ENCODE results near the gene SCNM1. TPM values are rescaled to one million over a fixed set of nuclear protein-coding genes. Genes with fewer than 3 reads are reported as not detected.

The SCNM1 gene, protein sequence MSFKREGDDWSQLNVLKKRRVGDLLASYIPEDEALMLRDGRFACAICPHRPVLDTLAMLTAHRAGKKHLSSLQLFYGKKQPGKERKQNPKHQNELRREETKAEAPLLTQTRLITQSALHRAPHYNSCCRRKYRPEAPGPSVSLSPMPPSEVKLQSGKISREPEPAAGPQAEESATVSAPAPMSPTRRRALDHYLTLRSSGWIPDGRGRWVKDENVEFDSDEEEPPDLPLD
- total RNA-seq = 23.8 and 24.4 TPM in 2 replicates

DNA sequence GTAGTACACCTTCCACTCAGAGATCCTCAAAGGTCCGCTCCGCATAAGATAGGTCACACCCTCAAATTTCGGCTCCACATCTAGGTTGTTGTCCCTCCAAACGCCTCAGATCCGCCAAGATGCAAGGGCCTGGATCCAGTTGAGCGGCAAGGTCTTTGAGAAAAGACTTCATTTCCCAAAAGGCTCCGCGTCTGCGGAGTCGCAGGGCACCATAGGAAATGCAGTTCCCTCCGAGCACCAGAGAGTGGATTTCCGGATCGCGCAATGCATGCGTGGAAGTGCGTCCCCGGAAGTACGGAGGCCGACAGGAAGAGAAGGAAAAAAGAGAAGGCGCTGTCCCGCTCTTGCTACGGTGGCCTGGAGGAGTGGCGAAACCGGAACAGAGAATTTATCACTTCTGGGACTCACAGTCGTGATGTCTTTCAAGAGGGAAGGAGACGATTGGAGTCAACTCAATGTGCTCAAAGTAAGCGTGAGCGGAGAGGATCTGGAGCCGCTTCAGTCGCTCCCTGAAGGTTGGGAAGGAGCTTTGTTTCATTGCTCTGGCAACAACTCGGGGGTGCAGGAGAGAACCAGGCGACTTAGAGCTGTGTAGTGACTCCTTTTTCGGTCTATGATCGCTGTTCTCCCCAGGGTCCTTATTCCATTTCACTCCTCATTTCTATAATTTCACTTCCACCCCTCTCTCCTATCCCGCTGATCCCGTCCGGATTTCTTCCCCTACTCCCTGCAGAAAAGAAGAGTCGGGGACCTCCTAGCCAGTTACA, at the start of gene SCNM1, which contains the start of gene LYSMD1:
Gene SCNM1, plus strand, starts transcription at position 407 of the 767 bp plus-strand sequence. Its CDS starts 9 bp downstream, at position 416.
Gene LYSMD1, minus strand, starts transcription at position 165 of the 767 bp plus-strand sequence. CDS start 644 bp downstream, outside the sequence.

DNA sequence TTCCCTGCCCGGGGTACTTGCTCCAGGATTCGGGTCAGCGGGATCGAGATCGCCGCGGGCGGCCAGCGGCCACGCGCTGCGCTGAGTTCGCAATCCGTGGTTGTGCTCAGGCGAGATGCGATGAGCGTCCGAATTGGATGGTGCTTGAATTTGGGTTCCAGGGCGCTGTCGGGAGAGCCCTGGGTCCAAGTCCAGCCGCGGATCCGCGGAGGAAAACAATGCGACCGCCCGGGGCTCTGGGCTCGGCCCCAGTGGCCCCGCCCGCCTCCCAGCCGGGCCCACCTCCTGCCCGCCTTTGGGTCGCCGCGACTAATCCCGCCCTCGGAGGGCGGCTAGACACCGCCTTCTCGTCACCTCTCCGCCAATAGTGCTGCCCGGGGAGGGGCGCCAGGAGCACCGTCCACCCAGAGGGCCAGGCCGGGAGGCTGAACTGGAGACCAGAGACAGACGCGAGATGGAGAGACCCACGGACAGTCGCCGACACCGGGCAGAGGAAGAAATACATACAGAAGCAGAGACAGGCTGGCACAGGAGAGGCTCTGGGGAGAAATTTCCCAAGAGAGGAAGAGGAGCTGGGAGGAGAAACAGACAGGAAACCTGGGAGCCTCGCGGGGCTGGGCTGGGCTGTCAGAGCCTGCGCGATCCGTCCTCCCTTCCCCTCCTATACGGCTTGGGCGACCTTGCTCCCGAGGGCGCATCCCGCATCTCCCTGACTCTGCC, 19.4 kb upstream of the SCNM1 start, which contains the start of gene SEMA6C:
Gene SEMA6C, minus strand, starts transcription at position 220 of the 720 bp plus-strand sequence. CDS start 4,010 bp downstream, outside the sequence.

DNA sequence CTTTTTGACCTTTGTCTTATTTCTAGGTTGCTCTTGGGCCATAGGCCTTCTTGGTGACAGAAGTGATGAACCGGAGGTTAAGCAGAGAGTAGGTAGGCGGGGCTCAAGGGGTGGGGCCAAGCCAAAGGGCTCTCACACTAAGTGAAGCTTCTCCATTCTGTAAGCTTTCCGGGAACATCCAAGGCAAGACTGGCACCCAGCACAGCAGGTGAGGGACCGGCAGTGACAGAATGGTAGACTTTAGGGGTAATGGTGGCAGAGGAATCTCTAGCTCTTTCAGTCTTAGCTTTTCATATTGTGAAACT, 9.5 kb upstream of the SCNM1 start, which contains the start of gene TNFAIP8L2:
Gene TNFAIP8L2, plus strand, starts transcription at position 135 of the 305 bp plus-strand sequence. CDS start 2,049 bp downstream, outside the sequence.

DNA sequence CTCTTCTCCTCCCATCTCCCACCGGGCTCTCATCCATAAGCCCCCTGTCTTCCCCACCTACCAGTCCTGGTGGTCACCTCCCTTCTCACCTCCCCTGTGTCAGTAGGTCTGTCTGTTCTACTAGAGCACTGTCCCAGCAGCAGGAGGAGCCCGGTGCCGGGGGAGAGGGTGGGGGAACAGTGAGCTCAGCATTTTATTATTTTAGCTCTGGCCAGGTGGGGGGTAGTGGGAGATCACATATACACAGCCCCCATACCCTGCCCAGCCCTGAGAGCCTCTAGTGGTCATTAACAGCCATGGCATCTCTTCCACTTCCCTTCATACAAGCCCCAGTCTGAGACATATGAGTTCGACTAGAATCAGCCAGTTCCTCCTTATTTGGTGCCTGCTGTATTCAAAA, 9.9 kb downstream of the SCNM1 start, which contains the start of gene TMOD4:
Gene TMOD4, minus strand, starts transcription at position 119 of the 400 bp plus-strand sequence. CDS start 1,106 bp downstream, outside the sequence.

DNA sequence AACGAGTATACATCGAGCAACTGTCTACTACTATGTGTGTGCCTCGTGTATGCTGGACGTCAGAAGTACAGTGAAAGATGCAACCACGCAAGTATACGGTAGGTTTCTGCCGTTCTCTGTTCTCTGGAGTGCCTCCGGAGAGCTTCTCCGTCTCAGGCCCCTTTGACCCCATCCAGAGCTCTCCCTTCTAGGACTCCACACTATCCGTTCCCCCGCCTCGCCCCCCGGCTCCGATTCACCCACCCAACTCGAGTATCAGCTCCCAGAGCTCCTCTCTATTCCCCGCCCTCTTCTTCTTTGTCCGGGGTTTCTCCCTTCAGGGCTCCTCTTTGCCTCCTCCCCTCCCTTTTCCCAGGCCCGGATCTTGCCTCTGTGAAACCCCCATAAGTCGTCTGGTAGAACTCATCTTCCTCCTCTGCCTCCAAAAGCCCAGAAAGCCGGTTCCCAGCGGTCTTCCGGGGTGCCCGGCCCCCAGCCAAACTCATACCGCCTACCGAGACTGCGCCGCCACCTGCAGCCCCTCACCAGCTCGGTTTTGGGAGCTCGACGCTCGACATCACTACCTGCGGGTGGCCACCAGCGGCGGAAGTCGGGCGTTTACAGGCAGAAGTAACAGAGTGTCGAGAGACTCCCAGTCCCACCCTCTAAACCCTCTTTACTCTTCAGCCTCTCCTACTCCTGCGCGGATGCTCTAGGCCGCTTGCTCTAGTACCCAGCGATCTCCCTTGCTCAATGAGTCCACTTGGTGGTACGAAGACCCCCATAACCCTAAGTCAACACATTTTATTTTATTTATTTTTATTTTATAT, 23.9 kb downstream of the SCNM1 start, which contains the start of gene VPS72:
Gene VPS72, minus strand, starts transcription at position 561 of the 809 bp plus-strand sequence. Its CDS starts 76 bp downstream, at position 485.

DNA sequence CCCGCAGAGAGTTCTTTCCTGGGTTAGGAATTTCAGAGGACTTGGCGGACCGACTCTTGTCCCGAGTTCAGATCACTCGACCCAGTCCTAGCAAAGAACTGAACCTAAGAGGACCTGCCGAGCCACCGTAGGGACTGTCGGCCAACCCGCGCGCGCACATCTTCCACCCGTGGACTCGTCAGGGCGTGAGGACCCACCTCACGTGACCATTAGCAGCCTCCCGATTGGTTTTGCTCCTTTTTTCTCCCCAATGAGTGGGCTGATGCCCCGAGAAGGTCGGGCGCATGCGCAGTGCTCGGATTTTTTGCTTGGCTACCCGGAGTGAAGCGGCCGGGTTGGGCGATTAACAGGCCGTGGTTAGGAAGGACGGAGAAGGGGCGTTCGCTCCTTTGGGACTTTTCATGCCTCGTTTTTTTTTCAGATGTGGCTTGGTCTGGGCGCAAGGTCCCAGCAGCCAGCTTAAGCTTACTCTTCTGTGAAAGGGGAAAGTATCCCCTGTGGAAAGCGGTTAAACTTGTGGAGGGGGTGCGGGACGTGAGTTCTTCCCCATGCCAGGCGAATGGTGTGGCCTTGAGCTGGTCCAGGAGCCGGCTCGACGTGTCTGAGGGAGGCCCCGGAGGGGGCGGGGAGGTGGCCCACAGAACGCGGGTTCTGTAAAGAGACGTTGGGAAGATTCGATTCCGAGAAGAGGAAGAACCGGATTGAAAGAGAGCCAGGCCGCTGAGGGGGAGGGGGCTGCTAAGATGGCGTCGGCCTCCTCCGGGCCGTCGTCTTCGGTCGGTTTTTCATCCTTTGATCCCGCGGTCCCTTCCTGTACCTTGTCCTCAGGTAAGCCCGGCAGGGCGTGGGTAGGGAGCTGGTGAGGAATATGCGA, 32.5 kb downstream of the SCNM1 start, which contains the start of gene PIP5K1A:
Gene PIP5K1A, plus strand, starts transcription at position 299 of the 874 bp plus-strand sequence. Its CDS starts 445 bp downstream, at position 744.

Other genes starting within 250 kb of the SCNM1 start
- gene SETDB1, start 239.8 kb upstream of the SCNM1 start, total RNA-seq = 24.6 and 44.6 TPM in 2 replicates
- gene CERS2, start 191.3 kb upstream of the SCNM1 start, total RNA-seq = 59.3 and 89.7 TPM in 2 replicates
- not detected in 2 replicates for gene ANXA9, start 183.9 kb upstream of the SCNM1 start, total RNA-seq
- gene MINDY1, start 159.2 kb upstream of the SCNM1 start, total RNA-seq = 7.9 and 12.6 TPM in 2 replicates
- 5.0 and 5.7 TPM in 2 replicates for gene PRUNE1, start 157.7 kb upstream of the SCNM1 start, total RNA-seq
- gene BNIPL, start 129.6 kb upstream of the SCNM1 start, total RNA-seq = under 0.01 and 0.57 TPM in 2 replicates
- gene C1orf56, start 118.4 kb upstream of the SCNM1 start, total RNA-seq = 0.63 and 1.5 TPM in 2 replicates
- 49.4 and 59.4 TPM in 2 replicates for gene CDC42SE1, start 106.5 kb upstream of the SCNM1 start, total RNA-seq
- 1.1 and 2.0 TPM in 2 replicates for gene MLLT11, start 105.7 kb upstream of the SCNM1 start, total RNA-seq
- 3.2 and 10.3 TPM in 2 replicates for gene GABPB2, start 95.4 kb upstream of the SCNM1 start, total RNA-seq
- gene SEMA6C, start 19.5 kb upstream of the SCNM1 start, total RNA-seq = 9.1 and 15.6 TPM in 2 replicates
- gene TNFAIP8L2, start 9.5 kb upstream of the SCNM1 start, total RNA-seq = 0.16 TPM in 1 of 2 replicates, not detected in the other
- 2.8 and 5.3 TPM in 2 replicates for gene LYSMD1, start 242 bp upstream of the SCNM1 start, total RNA-seq
- gene TMOD4, start 9.8 kb downstream of the SCNM1 start, total RNA-seq = 0.49 TPM in 1 of 2 replicates, not detected in the other
- 51.0 and 52.4 TPM in 2 replicates for gene VPS72, start 24.1 kb downstream of the SCNM1 start, total RNA-seq
- 26.7 and 61.7 TPM in 2 replicates for gene PIP5K1A, start 32.4 kb downstream of the SCNM1 start, total RNA-seq
- 220 and 235 TPM in 2 replicates for gene PSMD4, start 88.6 kb downstream of the SCNM1 start, total RNA-seq
- 5.3 and 10.6 TPM in 2 replicates for gene ZNF687, start 116.2 kb downstream of the SCNM1 start, total RNA-seq
- 20.2 and 54.2 TPM in 2 replicates for gene PI4KB, start 161.3 kb downstream of the SCNM1 start, total RNA-seq
- 43.5 and 66.4 TPM in 2 replicates for gene RFX5, start 181.1 kb downstream of the SCNM1 start, total RNA-seq
- gene SELENBP1, start 206.6 kb downstream of the SCNM1 start, total RNA-seq = 2.4 and 3.7 TPM in 2 replicates
- gene PSMB4, start 233.4 kb downstream of the SCNM1 start, total RNA-seq = 329 and 414 TPM in 2 replicates

Data from bladder microvascular endothelial cell (primary cell).